Progenitor cell of endocrine pancreas (in vitro differentiated cells): ENCODE data around the gene RGS7. TPM values are rescaled to one million over a fixed set of nuclear protein-coding genes. Genes with fewer than 3 reads are reported as not detected.

ENCODE experiments used
- DNase-seq: peaks from one replicate; pipeline ENCODE4 v3.0.0; 2021; ENCODE audit warnings: low spot score; ENCODE audit not compliant: unreplicated experiment
- H3K27ac Mint-ChIP-seq: 2 replicates; pipeline ENCODE4 v1.8.0; 2021; ENCODE audit warnings: mild to moderate bottlenecking, moderate library complexity, mixed read lengths
- H3K27me3 Mint-ChIP-seq: 2 replicates; pipeline ENCODE4 v1.8.0; 2021; ENCODE audit warnings: mixed read lengths
- H3K36me3 Mint-ChIP-seq: 2 replicates; pipeline ENCODE4 v1.8.0; 2022; ENCODE audit warnings: mixed read lengths; ENCODE audit not compliant: insufficient read depth
- H3K4me1 Mint-ChIP-seq: 2 replicates; pipeline ENCODE4 v1.8.0; 2021; ENCODE audit warnings: low read depth, mixed read lengths
- H3K4me3 Mint-ChIP-seq: 2 replicates; pipeline ENCODE4 v1.8.0; 2021; ENCODE audit warnings: low read depth, mild to moderate bottlenecking, moderate library complexity, mixed read lengths
- H3K9me3 Mint-ChIP-seq: 2 replicates; pipeline ENCODE4 v1.8.0; 2021; ENCODE audit warnings: low read depth, mixed read lengths
- total RNA-seq: library from RNA; stranded (reverse); gene quantifications from 2 replicates; pipeline ENCODE4 v1.2.1, GENCODE V29; 2021
- TF ChIP-seq, protein P1 (sequence below): fragments of 200-600 bp; sonication (generic); IDR thresholded peaks from one replicate; pipeline ENCODE4 v1.5.0; 2021; ENCODE audit warnings: antibody characterized with exemption, mild to moderate bottlenecking; ENCODE audit not compliant: unreplicated experiment

The RGS7 gene
- total RNA-seq, 1 donor from 2014 or later: 2.4 TPM

DNA sequence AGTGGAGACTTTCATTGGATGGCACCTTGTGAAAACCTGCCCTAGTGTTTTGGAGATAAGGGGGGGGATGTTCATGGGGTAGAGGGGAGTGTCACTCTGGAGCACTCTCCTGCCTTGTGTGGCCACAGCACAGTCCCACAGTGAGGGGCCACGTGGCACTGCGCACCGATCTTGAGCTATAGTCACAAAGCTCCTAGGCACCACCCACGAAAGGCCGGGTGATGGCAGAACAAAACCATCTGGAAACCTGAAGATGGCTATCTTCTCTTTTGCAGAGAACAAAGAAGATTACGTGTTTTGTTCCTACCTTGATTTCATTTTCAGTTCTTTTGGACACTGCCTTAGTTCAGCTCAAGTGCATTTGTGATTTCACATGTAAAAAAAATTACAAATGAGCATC is 220.6 kb downstream of the RGS7 start:
- H3K27me3 Mint-ChIP-seq: peaks cover 4% of the 10 kb centered on the region
- no peak for DNase-seq
- TF ChIP-seq, protein P1, sequence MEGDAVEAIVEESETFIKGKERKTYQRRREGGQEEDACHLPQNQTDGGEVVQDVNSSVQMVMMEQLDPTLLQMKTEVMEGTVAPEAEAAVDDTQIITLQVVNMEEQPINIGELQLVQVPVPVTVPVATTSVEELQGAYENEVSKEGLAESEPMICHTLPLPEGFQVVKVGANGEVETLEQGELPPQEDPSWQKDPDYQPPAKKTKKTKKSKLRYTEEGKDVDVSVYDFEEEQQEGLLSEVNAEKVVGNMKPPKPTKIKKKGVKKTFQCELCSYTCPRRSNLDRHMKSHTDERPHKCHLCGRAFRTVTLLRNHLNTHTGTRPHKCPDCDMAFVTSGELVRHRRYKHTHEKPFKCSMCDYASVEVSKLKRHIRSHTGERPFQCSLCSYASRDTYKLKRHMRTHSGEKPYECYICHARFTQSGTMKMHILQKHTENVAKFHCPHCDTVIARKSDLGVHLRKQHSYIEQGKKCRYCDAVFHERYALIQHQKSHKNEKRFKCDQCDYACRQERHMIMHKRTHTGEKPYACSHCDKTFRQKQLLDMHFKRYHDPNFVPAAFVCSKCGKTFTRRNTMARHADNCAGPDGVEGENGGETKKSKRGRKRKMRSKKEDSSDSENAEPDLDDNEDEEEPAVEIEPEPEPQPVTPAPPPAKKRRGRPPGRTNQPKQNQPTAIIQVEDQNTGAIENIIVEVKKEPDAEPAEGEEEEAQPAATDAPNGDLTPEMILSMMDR: no peak
- peaks cover 2% of the 10 kb centered on the region for H3K36me3 Mint-ChIP-seq
- H3K9me3 Mint-ChIP-seq: no peaks in the 10 kb centered on the region
- peaks cover 2% of the 10 kb centered on the region for H3K4me1 Mint-ChIP-seq
- H3K27ac Mint-ChIP-seq: no peak overlapping the region
- no peak overlapping the region for H3K4me3 Mint-ChIP-seq

DNA sequence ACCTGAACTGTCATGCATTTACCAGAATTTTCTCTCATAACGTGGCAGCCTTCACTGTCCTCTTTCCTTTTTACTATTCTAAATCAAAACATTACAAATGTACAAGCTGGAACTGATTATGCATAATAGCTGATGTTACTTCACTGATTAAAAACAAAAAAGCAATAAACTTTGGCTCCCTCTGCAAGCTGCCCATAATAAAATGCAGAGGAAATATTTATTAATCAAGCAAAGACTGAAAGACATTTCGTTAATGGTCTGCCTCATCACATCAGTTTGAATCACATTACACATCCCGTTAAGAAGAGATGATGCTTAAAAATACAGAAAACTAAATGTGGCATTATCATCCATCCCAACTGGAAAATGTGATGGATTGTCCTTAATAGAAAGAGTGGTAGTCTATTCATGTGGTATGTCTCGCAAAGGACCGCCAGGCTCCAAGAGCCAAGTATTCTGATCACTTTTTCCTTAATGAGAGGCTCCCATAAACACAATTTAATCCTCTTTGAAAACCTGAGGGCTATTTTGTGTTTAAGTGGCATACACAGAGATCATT is 225.3 kb downstream of the RGS7 start:
- Mint-ChIP-seq H3K4me3 (no peak overlapping the region), H3K9me3 (no peaks in the 10 kb centered on the region), H3K36me3 (peaks cover 2% of the 10 kb centered on the region), H3K27me3 (no peaks in the 10 kb centered on the region), H3K27ac (no peak overlapping the region), H3K4me1 (no peaks in the 10 kb centered on the region)
- TF ChIP-seq, protein P1: no peak
- DNase-seq: no peak

DNA sequence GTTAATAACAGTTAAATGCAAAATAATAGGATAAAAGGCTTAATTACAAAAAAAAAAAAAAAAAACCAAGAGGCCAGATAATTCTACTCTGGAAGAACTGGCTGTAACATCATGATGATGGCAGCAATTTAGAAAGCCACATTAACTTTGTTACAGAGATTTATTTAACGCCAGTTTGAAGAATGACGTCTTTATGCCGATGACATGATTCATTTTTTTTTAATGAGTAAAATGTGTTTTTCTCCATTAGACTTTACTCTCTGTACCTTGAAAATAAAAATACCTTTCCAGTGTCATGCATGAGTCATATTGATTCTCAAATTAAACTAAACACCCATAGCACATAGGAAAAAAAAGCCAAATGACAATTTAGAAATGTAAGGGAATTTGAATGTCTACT is 226.1 kb downstream of the RGS7 start:
- no peak for DNase-seq
- no peaks in the 10 kb centered on the region for H3K4me1 Mint-ChIP-seq
- no peaks in the 10 kb centered on the region for H3K9me3 Mint-ChIP-seq
- no peak overlapping the region for H3K27ac Mint-ChIP-seq
- H3K36me3 Mint-ChIP-seq: peaks cover 2% of the 10 kb centered on the region
- H3K4me3 Mint-ChIP-seq: no peak overlapping the region
- TF ChIP-seq, protein P1: no peak
- no peaks in the 10 kb centered on the region for H3K27me3 Mint-ChIP-seq

DNA sequence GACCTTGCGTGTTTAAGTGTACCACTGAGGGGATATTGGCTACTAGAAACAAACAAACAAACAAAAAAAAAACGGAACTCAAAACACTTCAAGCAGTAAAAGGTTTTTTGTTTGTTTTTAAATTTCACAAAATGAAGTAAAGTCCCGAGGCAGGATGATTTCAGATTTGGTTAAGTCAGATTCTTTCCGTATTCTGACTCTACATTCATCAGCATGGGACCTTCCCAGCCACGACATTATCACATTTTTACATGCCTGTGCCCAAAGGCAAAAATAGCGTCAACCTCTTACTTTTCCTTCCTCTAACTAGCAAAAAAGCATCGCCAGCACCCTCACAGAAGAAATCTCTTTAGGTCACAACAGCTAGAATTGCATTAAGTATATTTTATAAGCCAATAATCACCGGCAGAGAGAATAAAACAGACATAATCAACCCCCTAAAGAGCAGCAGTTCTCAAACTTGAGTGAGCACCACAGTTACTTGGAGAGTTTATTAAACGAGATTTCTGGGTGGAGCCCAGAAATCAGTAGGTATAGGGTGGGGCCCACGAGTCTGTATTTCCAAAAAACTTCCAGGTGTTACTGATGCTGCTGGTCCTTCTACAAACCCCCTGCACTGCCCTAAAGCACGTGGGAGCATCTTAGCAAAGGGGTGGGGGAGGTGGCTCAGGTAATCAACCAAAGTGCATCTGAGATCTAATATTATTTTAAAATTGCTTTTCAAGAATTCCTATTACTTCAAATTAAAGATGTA is 227.6 kb downstream of the RGS7 start:
- Mint-ChIP-seq H3K4me1 (no peaks in the 10 kb centered on the region), H3K4me3 (no peak overlapping the region), H3K36me3 (peaks cover under 1% of the 10 kb centered on the region), H3K27ac (no peak overlapping the region), H3K9me3 (no peaks in the 10 kb centered on the region), H3K27me3 (peaks cover 3% of the 10 kb centered on the region)
- no peak for DNase-seq
- TF ChIP-seq, protein P1: no peak

DNA sequence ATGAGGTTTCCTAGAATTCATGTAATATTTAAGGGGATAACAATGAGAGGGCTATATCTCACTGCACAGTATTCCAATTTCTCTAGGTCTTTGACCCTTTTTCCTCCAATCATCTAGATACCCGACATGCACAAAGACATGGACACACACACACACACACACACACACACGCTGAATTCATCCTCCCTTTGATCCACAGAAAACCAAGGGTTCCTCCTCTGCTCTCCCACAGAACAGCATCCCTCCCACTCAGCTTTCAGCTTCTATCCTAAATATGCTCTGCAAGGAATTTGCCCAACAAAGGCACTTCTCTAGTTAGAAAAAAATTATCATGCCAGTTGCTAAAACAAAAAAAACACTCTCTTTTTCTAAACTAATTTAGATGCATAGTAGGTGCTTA is 231.7 kb downstream of the RGS7 start:
- TF ChIP-seq, protein P1: no peak
- no peak overlapping the region for H3K4me3 Mint-ChIP-seq
- H3K36me3 Mint-ChIP-seq: no peaks in the 10 kb centered on the region
- H3K27me3 Mint-ChIP-seq: peaks cover 13% of the 10 kb centered on the region
- no peak for DNase-seq
- no peaks in the 10 kb centered on the region for H3K9me3 Mint-ChIP-seq
- no peak overlapping the region for H3K27ac Mint-ChIP-seq
- H3K4me1 Mint-ChIP-seq: no peaks in the 10 kb centered on the region
